Natural killer cell (primary cell): ENCODE results near the gene ATF3. TPM values are rescaled to one million over a fixed set of nuclear protein-coding genes. Genes with fewer than 3 reads are reported as not detected.
"Not testable (repeated sequence)": the region's sequence is repeated elsewhere in the genome, so short reads cannot be mapped to it uniquely, and the experiment has no call there.

ENCODE experiments used
- ATAC-seq, 3 donors: fragments of 150-1000 bp in 2 of 3; fragments of 200-7000 bp in 1 of 3; cut with Tn5 transposase; 1 replicate in 1 of 3; 2 replicates in 2 of 3; pipeline ENCODE4 v1.10.0; 2021; ENCODE audit warnings: mild to moderate bottlenecking in 2 of 3, moderate library complexity in 2 of 3
- DNase-seq, 2 donors: peaks; one replicate each; pipeline versions ENCODE4 v3.0.0 to v3.0.0-alpha.2; 2013 to 2021; ENCODE audit warnings: mixed read lengths in 1 of 2
- H3K27ac ChIP-seq: one replicate; pipeline ENCODE4 v1.5.1; 2013; ENCODE audit warnings: mild to moderate bottlenecking, low read length
- H3K27me3 ChIP-seq: one replicate; pipeline ENCODE4 v1.6.1; 2013; ENCODE audit warnings: low read length; ENCODE audit not compliant: control insufficient read depth, insufficient read depth
- H3K36me3 ChIP-seq: one replicate; pipeline ENCODE4 v1.6.1; 2013; ENCODE audit warnings: low read length; ENCODE audit not compliant: control insufficient read depth, insufficient read depth
- H3K4me1 ChIP-seq: one replicate; pipeline ENCODE4 v1.6.1; 2013; ENCODE audit warnings: low read length; ENCODE audit not compliant: control insufficient read depth, insufficient read depth
- H3K4me3 ChIP-seq: one replicate; pipeline ENCODE4 v1.5.1; 2013; ENCODE audit warnings: low read length
- H3K9me3 ChIP-seq: one replicate; pipeline ENCODE4 v1.6.1; 2013; ENCODE audit warnings: low read length; ENCODE audit not compliant: control insufficient read depth, insufficient read depth
- H3K27ac Mint-ChIP-seq, 2 donors: one replicate each; pipeline ENCODE4 v1.8.0; 2022; ENCODE audit warnings: mild to moderate bottlenecking in 2 of 2, mixed read lengths in 2 of 2, moderate library complexity in 1 of 2
- H3K27me3 Mint-ChIP-seq, 2 donors: one replicate each; pipeline ENCODE4 v1.8.0; 2022; ENCODE audit warnings: low read depth in 2 of 2, mixed read lengths in 2 of 2
- H3K36me3 Mint-ChIP-seq: one replicate; pipeline ENCODE4 v1.8.0; 2022; ENCODE audit warnings: mixed read lengths
- H3K4me1 Mint-ChIP-seq, 2 donors: one replicate each; pipeline ENCODE4 v1.8.0; 2022; ENCODE audit warnings: mixed read lengths in 2 of 2
- H3K4me3 Mint-ChIP-seq: one replicate; pipeline ENCODE4 v1.8.0; 2022; ENCODE audit warnings: mild to moderate bottlenecking, moderate library complexity, mixed read lengths
- H3K9me3 Mint-ChIP-seq, 2 donors: one replicate each; pipeline ENCODE4 v1.8.0; 2022; ENCODE audit warnings: mixed read lengths in 2 of 2
- WGBS: methylation state at CpG from one replicate; pipeline ENCODE4 v1.1.7; 2013; ENCODE audit warnings: missing lambda C conversion rate; ENCODE audit not compliant: insufficient coverage; 5-methylcytosine and 5-hydroxymethylcytosine counted together
- intact Hi-C: fragments of 100-400 bp; cut with micrococcal nuclease; formaldehyde crosslinking; loops from one replicate; pipeline ENCODE4 v1.14.2; 2022
- total RNA-seq, 4 donors: library from RNA; stranded (reverse); fragments of 120-200 nt in 1 of 4; gene quantifications; one replicate each; pipeline versions ENCODE4 v1.2.3 to v1.2.4, GENCODE V29; 2013 to 2022
- TF ChIP-seq, protein P1 (sequence below): fragments of 200-600 bp; IDR thresholded peaks from one replicate; pipeline ENCODE4 v1.8.0; 2022; ENCODE audit warnings: antibody characterized with exemption

ATF3 gene
- total RNA-seq, 3 donors from 2014 or later (not counting 1 experiment from before 2014, with no cell fraction given): 62.2 to 135 (median 78.5) TPM

GRCh38 chr1:212638492-212639151, 30.1 kb downstream of the ATF3 start:
- Histone ChIP-seq H3K27ac (no peak overlapping the region), H3K4me1 (peaks cover 24% of the 10 kb centered on the region), H3K4me3 (no peak overlapping the region), H3K9me3 (peaks cover 3% of the 10 kb centered on the region), H3K27me3 (no peaks in the 10 kb centered on the region), H3K36me3 (no peaks in the 10 kb centered on the region)
- intact Hi-C loops: no loop called here
- H3K4me1 Mint-ChIP-seq: peaks cover 25 to 31% of the 10 kb centered on the region in 2 donors
- TF ChIP-seq, protein P1, sequence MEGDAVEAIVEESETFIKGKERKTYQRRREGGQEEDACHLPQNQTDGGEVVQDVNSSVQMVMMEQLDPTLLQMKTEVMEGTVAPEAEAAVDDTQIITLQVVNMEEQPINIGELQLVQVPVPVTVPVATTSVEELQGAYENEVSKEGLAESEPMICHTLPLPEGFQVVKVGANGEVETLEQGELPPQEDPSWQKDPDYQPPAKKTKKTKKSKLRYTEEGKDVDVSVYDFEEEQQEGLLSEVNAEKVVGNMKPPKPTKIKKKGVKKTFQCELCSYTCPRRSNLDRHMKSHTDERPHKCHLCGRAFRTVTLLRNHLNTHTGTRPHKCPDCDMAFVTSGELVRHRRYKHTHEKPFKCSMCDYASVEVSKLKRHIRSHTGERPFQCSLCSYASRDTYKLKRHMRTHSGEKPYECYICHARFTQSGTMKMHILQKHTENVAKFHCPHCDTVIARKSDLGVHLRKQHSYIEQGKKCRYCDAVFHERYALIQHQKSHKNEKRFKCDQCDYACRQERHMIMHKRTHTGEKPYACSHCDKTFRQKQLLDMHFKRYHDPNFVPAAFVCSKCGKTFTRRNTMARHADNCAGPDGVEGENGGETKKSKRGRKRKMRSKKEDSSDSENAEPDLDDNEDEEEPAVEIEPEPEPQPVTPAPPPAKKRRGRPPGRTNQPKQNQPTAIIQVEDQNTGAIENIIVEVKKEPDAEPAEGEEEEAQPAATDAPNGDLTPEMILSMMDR: no peak
- H3K36me3 Mint-ChIP-seq: peaks cover 7% of the 10 kb centered on the region
- H3K4me3 Mint-ChIP-seq: no peak overlapping the region
- peaks cover 25% of the 10 kb centered on the region in 2 donors for H3K27me3 Mint-ChIP-seq
- WGBS: 69% methylated on average over 4 of the region's 4 CpGs
- DNase-seq: no peak
- H3K9me3 Mint-ChIP-seq: peaks cover 0 to 3% of the 10 kb centered on the region in 2 donors
- peak overlapping the region in 1 of 2 donors; percentile 29 for H3K27ac Mint-ChIP-seq
- no peak for ATAC-seq

DNA sequence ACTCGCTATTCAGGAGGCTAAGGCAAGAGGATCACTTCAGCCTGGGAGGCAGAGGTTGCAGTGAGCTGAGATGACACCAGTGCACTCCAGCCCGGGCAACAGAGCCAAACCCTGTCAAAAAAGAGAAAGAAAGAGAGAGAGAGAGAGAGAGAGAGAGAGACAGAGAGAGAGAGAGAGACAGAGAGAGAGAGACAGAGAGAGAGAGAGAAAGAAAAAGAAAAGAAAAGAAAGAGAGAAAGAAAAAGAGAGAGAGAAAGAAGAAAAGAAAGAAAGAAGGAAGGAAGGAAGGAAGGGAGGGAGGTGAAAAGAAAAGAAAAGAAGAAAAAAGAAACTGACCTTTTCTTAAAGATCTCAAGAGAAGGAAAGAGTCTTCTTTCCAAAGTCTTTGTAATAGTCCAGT, 31.0 kb downstream of the ATF3 start:
- H3K4me3 ChIP-seq, H3K27ac ChIP-seq, H3K36me3 ChIP-seq, H3K27ac Mint-ChIP-seq, H3K9me3 ChIP-seq, DNase-seq, H3K4me3 Mint-ChIP-seq, ATAC-seq, H3K9me3 Mint-ChIP-seq, H3K27me3 ChIP-seq, intact Hi-C loops, H3K36me3 Mint-ChIP-seq: not testable (repeated sequence)
- Mint-ChIP-seq H3K27me3 (peaks cover 25 to 27% of the 10 kb centered on the region in 2 donors), H3K4me1 (peaks cover 25 to 31% of the 10 kb centered on the region in 2 donors)
- WGBS: 83% methylated on average over 2 of the region's 2 CpGs
- peaks cover 24% of the 10 kb centered on the region for H3K4me1 ChIP-seq

DNA sequence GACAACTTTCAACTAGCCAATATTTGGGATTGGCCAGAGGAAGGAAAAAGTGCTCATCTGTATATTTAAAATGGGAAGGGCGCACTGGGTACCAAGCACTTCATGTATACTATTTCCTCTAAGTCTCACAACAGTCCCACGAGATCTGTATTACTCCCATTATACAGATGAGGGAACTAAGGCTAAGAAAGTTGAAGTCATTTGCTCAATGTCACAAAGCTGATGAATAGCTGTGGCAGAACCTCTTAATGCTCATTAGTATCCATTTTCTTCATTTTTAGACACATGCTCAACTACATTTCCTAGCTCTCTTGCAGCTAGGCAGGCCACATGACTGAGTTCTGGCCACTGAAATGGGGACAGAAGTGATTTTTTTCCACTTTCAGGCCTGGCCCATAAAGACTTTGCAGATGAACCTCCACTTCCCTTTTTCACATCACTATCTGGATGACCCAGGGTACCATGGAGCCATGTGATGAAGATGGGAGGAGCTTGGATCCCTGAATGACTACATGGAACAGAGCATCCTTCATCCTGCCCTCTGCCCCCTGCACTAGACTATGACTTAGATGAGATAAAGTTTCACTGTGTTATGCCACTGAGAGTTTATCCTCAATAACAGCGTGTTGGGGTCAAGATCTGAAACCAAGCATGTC, 31.8 kb downstream of the ATF3 start:
- peaks cover 3% of the 10 kb centered on the region for H3K9me3 ChIP-seq
- no peaks in the 10 kb centered on the region for H3K36me3 ChIP-seq
- H3K9me3 Mint-ChIP-seq: peaks cover 0 to 3% of the 10 kb centered on the region in 2 donors
- H3K27ac Mint-ChIP-seq: no peak overlapping the region
- DNase-seq: no peak
- TF ChIP-seq, protein P1: no peak
- H3K27ac ChIP-seq: no peak overlapping the region
- peaks cover 22% of the 10 kb centered on the region for H3K4me1 ChIP-seq
- H3K27me3 Mint-ChIP-seq: peaks cover 27 to 29% of the 10 kb centered on the region in 2 donors
- no peaks in the 10 kb centered on the region for H3K27me3 ChIP-seq
- peaks cover 17 to 24% of the 10 kb centered on the region in 2 donors for H3K4me1 Mint-ChIP-seq
- no peak overlapping the region for H3K4me3 ChIP-seq
- WGBS: 100% methylated on average over 2 of the region's 3 CpGs
- ATAC-seq: no peak
- H3K4me3 Mint-ChIP-seq: no peak overlapping the region
- intact Hi-C loops: no loop called here
- peaks cover 7% of the 10 kb centered on the region for H3K36me3 Mint-ChIP-seq

- Histone ChIP-seq H3K36me3 (no peaks in the 10 kb centered on the region), H3K4me1 (peaks cover 6% of the 10 kb centered on the region), H3K27ac (no peak overlapping the region), H3K9me3 (peaks cover 3% of the 10 kb centered on the region), H3K4me3 (no peak overlapping the region), H3K27me3 (no peaks in the 10 kb centered on the region)
- peaks cover 0 to 3% of the 10 kb centered on the region in 2 donors for H3K9me3 Mint-ChIP-seq
- intact Hi-C loops: no loop called here
- peaks cover 7% of the 10 kb centered on the region for H3K36me3 Mint-ChIP-seq
- peaks cover 30 to 37% of the 10 kb centered on the region in 2 donors for H3K27me3 Mint-ChIP-seq
- ATAC-seq (no peak), DNase-seq (no peak)
- peaks cover 1 to 8% of the 10 kb centered on the region in 2 donors for H3K4me1 Mint-ChIP-seq
- no peak overlapping the region for H3K27ac Mint-ChIP-seq
- H3K4me3 Mint-ChIP-seq: no peak overlapping the region
- TF ChIP-seq, protein P1: no peak
- whole genome bisulfite sequencing: no CpG with 5 or more reads among the region's 1 CpG
Observed at GRCh38 chr1:212641956-212642355, 33.4 kb downstream of the ATF3 start.
